ENCODE results near the gene ANAPC15. TPM values are rescaled to one million over a fixed set of nuclear protein-coding genes. Genes with fewer than 3 reads are reported as not detected.

Gene ANAPC15
- total RNA-seq, 1 experiment from 2014 or later = 65.6 TPM

DNA sequence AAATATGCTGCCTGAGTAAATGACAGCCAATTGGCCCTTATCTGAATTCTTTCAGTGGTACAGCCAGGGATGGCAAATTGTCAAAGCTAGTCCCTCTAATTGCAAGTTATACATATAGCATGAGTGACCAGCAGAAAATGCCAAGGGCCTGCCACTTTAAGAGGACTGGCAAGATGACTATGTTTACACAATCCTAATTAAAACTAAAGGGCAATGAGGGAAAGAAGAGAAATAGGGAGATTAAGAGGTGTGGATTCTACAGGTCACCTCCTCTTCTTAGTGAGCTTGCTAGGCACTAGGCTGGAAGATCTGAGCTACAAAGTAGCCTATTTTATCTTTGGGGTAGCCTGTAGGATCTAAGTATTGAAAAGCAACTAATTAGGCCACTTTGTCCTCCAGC, 45.6 kb downstream of the ANAPC15 start:
- Histone ChIP-seq H3K27ac (ENCODE audit: low read depth, low read length) (no peak overlapping the region), H3K79me2 (ENCODE audit: insufficient read depth, low read length) (peaks cover 86% of the 10 kb centered on the region), H3K4me3 (replicated peaks in 1 of 2; ENCODE audit: low read depth in 1 of 2, low read length in 2 of 2) (no peak overlapping the region), H3K4me1 (ENCODE audit: control insufficient read depth in 1 of 2, insufficient read depth in 2 of 2, low read length in 2 of 2) (peaks cover 29 to 30% of the 10 kb centered on the region in 2 experiments), H3K9me3 (ENCODE audit: control insufficient read depth in 1 of 2, insufficient read depth in 1 of 2, low read depth in 1 of 2, low read length in 2 of 2) (no peaks in the 10 kb centered on the region), H3K27me3 (ENCODE audit: insufficient read depth, low read length) (no peaks in the 10 kb centered on the region), H2AFZ (ENCODE audit: low read depth, low read length, poor library complexity, severe bottlenecking) (no peak overlapping the region), H3K4me2 (ENCODE audit: low read length) (no peak overlapping the region), H3K36me3 (ENCODE audit: control insufficient read depth in 1 of 2, insufficient read depth in 2 of 2, low read length in 2 of 2) (peaks cover 2 to 7% of the 10 kb centered on the region in 2 experiments; a peak in 3 of 4 replicates), H3K9me2 (ENCODE audit: insufficient read depth) (no peaks in the 10 kb centered on the region), H3K9ac (ENCODE audit: low read length) (no peak overlapping the region), H4K20me1 (ENCODE audit: insufficient read depth) (no peaks in the 10 kb centered on the region)
- ATAC-seq = no peak
- POLR2A ChIA-PET = interaction anchor here (1.2 kb wide), 1 partner anchor 9 kb away, joined by 3 read pairs; no protein-coding TSS in a partner anchor
- CTCF ChIA-PET = interaction anchor here (1.3 to 1.5 kb wide), 2 partner anchors 10 to 42 kb away, joined by 3 to 5 read pairs; no protein-coding TSS in a partner anchor
- TF ChIP-seq SRF (IDR thresholded peaks at IDR 0.05; ENCODE audit: low read depth) (no peak), EZH2phosphoT487 (IDR thresholded peaks at IDR 0.05; ENCODE audit: borderline replicate concordance) (no peak), ZNF274 (IDR thresholded peaks at IDR 0.05; ENCODE audit: low read depth, low read length) (no peak), RAD21 (IDR thresholded peaks at IDR 0.05; ENCODE audit: low read depth) (no peak), JUND (IDR thresholded peaks at IDR 0.05) (no peak), SIN3A (IDR thresholded peaks at IDR 0.05; ENCODE audit: low read depth) (no peak), CEBPB (IDR thresholded peaks at IDR 0.05; ENCODE audit: low read depth) (no peak), ZFX (IDR thresholded peaks at IDR 0.05) (no peak), ELF1 (IDR thresholded peaks at IDR 0.05; ENCODE audit: borderline replicate concordance, low read depth) (no peak)
- TF ChIP-seq, protein P1, sequence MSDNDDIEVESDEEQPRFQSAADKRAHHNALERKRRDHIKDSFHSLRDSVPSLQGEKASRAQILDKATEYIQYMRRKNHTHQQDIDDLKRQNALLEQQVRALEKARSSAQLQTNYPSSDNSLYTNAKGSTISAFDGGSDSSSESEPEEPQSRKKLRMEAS (IDR thresholded peaks at IDR 0.05) = no peak
- RAD21 ChIA-PET (ENCODE audit: low non-redundant PET in 1 of 2, low total read pairs in 2 of 2, uncharacterized antibody in 2 of 2, unreplicated experiment in 2 of 2) = no interaction called here
- DNase-seq (ENCODE audit: low read depth, low spot score) = no peak
- intact Hi-C loops (cut with micrococcal nuclease) = no loop called here
- no TSS peak for BruUV-seq (replicated peaks)

DNA sequence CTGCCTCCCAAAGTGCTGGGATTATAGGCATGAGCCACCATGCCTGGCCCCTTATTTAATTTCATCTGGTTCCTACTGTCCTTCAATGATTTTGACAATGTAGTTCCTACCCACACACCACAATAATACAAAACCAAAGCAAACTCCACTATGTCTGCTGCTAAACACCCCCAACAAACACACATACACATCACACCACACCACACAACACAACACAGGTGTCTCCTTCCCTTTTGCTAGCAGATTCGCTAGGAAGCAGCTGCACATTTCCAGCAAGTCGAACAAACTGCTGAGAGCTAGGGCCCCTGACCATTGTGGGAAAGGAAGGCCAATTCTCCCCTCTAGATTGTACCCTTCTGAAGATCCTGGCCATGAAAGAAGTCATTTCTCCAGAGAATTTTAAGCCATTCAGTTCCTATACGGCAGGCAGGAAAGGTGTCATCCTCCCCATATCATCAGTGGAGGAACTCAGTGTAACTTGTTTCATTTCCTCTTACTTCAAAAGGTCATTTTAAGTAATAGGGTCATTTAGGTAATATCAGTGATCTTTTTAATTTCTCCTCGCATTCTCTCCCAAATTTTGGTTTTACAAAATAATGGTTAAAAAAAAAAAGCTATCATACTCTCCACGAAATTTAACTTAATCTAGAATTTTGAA, 50.6 kb downstream of the ANAPC15 start:
- Histone ChIP-seq H3K9me2 (ENCODE audit: insufficient read depth) (no peaks in the 10 kb centered on the region), H4K20me1 (ENCODE audit: insufficient read depth) (no peaks in the 10 kb centered on the region), H2AFZ (ENCODE audit: low read depth, low read length, poor library complexity, severe bottlenecking) (no peak overlapping the region), H3K9ac (ENCODE audit: low read length) (no peak overlapping the region), H3K27ac (ENCODE audit: low read depth, low read length) (no peak overlapping the region), H3K27me3 (ENCODE audit: insufficient read depth, low read length) (no peaks in the 10 kb centered on the region), H3K4me1 (ENCODE audit: control insufficient read depth in 1 of 2, insufficient read depth in 2 of 2, low read length in 2 of 2) (no peaks in the 10 kb centered on the region), H3K9me3 (ENCODE audit: control insufficient read depth in 1 of 2, insufficient read depth in 1 of 2, low read depth in 1 of 2, low read length in 2 of 2) (no peaks in the 10 kb centered on the region), H3K79me2 (ENCODE audit: insufficient read depth, low read length) (peaks cover 70% of the 10 kb centered on the region), H3K4me3 (replicated peaks in 1 of 2; ENCODE audit: low read depth in 1 of 2, low read length in 2 of 2) (no peak overlapping the region), H3K4me2 (ENCODE audit: low read length) (no peak overlapping the region), H3K36me3 (ENCODE audit: control insufficient read depth in 1 of 2, insufficient read depth in 2 of 2, low read length in 2 of 2) (no peaks in the 10 kb centered on the region; a peak in 1 of 4 replicates)
- DNase-seq (ENCODE audit: low read depth, low spot score) (no peak), ATAC-seq (no peak)
- BruUV-seq (replicated peaks) = no TSS peak
- ChIA-PET RAD21 (ENCODE audit: low non-redundant PET in 1 of 2, low total read pairs in 2 of 2, uncharacterized antibody in 2 of 2, unreplicated experiment in 2 of 2) (no interaction called here), CTCF (no interaction called here), POLR2A (no interaction called here)
- intact Hi-C loops (cut with micrococcal nuclease) = no loop called here
- no peak for TF ChIP-seq CBX3 (IDR thresholded peaks at IDR 0.05; ENCODE audit: low read depth)
- TF ChIP-seq SP1 (IDR thresholded peaks at IDR 0.05; ENCODE audit: low read depth) = no peak
- TF ChIP-seq, protein P2, sequence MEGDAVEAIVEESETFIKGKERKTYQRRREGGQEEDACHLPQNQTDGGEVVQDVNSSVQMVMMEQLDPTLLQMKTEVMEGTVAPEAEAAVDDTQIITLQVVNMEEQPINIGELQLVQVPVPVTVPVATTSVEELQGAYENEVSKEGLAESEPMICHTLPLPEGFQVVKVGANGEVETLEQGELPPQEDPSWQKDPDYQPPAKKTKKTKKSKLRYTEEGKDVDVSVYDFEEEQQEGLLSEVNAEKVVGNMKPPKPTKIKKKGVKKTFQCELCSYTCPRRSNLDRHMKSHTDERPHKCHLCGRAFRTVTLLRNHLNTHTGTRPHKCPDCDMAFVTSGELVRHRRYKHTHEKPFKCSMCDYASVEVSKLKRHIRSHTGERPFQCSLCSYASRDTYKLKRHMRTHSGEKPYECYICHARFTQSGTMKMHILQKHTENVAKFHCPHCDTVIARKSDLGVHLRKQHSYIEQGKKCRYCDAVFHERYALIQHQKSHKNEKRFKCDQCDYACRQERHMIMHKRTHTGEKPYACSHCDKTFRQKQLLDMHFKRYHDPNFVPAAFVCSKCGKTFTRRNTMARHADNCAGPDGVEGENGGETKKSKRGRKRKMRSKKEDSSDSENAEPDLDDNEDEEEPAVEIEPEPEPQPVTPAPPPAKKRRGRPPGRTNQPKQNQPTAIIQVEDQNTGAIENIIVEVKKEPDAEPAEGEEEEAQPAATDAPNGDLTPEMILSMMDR (IDR thresholded peaks at IDR 0.05 in 2 of 3, conservative IDR thresholded peaks at IDR 0.05 in 1 of 3; ENCODE audit: borderline replicate concordance in 1 of 3, insufficient read depth in 1 of 3, low read depth in 2 of 3, low read length in 2 of 3) = no peak
- no peak for TF ChIP-seq SIN3A (IDR thresholded peaks at IDR 0.05; ENCODE audit: low read depth)
- no peak for TF ChIP-seq SRF (IDR thresholded peaks at IDR 0.05; ENCODE audit: low read depth)
- no peak for TF ChIP-seq YY1 (IDR thresholded peaks at IDR 0.05; ENCODE audit: extremely low read depth, insufficient replicate concordance, low read depth, low read length)
- TF ChIP-seq, protein P3, sequence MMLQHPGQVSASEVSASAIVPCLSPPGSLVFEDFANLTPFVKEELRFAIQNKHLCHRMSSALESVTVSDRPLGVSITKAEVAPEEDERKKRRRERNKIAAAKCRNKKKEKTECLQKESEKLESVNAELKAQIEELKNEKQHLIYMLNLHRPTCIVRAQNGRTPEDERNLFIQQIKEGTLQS (IDR thresholded peaks at IDR 0.05) = no peak
- no peak for TF ChIP-seq JUND (IDR thresholded peaks at IDR 0.05)
- TF ChIP-seq, protein P4, sequence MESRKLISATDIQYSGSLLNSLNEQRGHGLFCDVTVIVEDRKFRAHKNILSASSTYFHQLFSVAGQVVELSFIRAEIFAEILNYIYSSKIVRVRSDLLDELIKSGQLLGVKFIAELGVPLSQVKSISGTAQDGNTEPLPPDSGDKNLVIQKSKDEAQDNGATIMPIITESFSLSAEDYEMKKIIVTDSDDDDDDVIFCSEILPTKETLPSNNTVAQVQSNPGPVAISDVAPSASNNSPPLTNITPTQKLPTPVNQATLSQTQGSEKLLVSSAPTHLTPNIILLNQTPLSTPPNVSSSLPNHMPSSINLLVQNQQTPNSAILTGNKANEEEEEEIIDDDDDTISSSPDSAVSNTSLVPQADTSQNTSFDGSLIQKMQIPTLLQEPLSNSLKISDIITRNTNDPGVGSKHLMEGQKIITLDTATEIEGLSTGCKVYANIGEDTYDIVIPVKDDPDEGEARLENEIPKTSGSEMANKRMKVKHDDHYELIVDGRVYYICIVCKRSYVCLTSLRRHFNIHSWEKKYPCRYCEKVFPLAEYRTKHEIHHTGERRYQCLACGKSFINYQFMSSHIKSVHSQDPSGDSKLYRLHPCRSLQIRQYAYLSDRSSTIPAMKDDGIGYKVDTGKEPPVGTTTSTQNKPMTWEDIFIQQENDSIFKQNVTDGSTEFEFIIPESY (IDR thresholded peaks at IDR 0.05; ENCODE audit: extremely low read depth, insufficient replicate concordance, low read length) = no peak
- no peak for TF ChIP-seq ELF1 (IDR thresholded peaks at IDR 0.05; ENCODE audit: borderline replicate concordance, low read depth)
- no peak for TF ChIP-seq POLR2AphosphoS5 (IDR thresholded peaks at IDR 0.05; ENCODE audit: low read depth, low read length)

Measured in HCT116 (cell line).